ENCODE measurements around the gene SDK1. TPM values are rescaled to one million over a fixed set of nuclear protein-coding genes. Genes with fewer than 3 reads are reported as not detected.
"Not testable (repeated sequence)": the region's sequence is repeated elsewhere in the genome, so short reads cannot be mapped to it uniquely, and the experiment has no call there.

The SDK1 gene
- polyA plus RNA-seq, 10 donors = 1.9 to 6.0 (median 2.7) TPM

DNA sequence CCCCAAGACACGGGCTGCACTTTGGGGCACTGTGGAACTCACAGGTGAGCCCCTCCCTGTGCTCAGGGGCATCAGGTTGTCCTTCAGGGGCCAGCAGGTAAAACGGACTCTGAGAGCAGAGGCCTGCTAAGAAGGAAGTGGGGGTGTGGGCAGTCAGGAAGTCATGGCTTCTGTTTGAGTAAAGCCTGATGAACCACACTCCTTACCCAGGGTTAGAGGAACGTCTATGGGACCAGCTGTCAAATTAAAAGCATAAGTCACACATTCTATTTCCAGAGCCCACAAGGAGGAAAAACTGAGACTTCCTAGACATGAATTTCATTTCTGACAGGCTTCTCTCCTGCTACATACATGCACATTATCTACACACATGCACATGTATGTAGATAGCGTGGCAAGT, 616.4 kb downstream of the SDK1 start:
- no peak for DNase-seq

DNA sequence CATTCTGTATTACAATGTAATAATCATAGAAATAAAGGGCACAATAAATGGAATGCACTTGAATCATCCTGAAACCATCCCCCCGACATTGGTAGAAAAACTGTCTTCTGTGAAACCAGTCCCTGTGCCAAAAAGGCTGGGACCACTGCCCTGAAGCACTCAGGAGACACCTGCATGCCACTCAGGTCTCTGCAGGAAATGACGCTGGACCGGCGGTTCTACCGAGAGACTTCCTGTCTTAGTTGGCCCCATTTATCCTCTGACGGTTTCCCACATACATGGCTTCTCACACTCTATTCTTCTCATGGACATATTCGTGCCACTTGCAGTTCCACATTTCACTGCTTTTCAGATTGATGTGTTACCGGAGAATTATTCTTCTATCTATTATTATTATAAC, 617.5 kb downstream of the SDK1 start:
- no peak for DNase-seq

DNA sequence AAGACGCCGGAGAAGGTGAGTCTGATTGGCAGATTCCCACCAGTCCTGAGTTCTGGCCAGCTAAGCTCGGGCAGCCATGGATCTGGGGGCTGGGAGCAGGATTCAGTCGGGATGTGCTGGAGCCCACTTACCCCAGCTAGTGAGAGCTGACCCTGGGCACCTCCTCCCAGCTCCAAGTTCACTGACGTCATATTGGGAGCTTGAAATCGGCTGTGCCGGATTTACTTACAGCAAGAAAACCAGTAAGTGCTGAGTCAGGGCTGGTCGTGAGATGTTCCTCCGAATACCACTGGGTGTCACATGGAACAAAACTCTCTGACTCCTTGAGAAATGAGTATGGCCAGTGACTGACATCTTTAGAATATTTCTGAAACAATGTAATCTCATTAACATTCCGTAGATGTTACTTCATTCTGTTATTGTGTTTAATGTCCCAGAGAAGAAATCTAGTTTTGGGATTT, 621.2 kb downstream of the SDK1 start:
- DNase-seq = peak; percentile 57 to 84 (median 80)

DNA sequence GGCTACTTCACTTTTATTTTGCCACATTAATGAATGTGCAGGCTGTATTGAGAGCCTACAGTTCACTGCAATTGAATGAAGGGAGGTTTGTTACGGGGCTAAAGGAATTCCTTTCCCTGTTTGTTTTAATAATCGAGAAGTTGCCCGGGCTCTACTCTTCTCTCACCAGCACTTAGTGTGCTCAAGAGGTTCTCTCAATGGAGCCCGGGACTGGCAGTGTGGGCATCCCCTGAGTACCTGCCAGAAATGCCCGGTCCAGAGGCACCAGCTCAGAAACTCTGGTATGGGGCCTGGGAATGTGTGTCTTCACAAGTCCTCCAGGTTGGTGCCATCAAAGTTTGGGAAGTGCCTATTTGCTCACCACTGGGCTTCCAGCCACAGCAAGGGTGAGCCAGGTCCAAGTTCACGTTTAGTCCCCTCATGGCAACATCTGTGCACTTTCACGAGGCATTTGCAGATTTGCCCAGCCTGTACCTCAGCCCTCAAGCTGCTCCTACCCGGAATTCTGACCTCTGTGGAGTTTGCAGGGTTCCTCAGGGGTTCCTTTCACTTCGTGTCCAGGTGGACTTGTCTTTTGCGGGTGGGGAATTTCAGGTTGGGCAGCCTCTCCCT, 622.4 kb downstream of the SDK1 start:
- DNase-seq = no peak

DNA sequence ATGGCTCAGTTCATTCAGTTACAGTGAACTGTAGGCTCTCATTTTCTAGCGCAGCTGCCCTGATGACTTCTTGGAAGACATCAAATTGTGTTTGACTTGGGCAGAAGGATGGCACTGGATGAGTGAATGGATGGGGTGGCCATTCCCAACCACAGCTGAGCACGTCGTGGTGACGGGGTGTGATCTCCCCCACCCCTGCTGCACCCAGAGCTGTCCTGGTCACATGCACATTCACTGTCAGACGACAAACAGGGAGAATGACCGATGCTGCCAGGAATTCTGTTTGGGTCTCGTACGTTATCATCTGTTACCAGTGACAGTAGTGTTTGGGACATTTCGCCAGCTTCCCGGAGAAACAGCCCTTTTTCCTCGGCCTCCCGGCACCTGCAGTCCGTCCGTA, 623.2 kb downstream of the SDK1 start:
- DNase-seq = no peak

DNA sequence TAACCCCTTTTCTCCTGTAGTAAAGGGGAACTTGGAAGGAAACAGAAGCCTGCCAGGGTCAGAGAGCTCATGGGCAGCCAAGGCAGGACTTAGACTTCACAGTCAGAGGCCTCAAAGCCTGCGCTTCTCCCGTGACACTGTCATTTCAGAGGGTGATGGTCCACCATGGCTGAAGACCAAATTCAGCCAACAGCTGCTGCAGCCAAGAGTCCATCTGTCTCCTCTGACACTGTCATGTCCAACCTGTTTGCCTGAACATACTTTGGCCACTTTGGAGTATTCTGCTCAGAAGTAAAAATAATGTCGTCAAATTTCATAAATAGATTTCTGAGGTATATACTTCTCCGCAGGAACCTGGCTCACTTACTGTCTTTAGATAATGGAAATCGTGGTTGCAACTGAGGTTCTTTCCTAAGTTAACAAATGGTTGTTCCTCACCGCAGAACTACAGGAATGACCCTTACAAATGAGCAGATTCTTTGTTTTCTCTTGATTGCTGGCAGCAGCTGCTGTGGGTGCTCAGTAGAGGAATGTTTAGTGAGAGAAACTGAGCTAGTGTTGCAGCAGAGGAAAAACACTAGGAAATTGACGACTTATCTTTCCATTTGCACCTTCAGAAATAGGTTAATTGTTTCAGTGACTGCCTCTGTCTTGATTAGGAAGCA, 626.5 kb downstream of the SDK1 start:
- DNase-seq = peak; percentile 30 to 58 (median 50)

DNA sequence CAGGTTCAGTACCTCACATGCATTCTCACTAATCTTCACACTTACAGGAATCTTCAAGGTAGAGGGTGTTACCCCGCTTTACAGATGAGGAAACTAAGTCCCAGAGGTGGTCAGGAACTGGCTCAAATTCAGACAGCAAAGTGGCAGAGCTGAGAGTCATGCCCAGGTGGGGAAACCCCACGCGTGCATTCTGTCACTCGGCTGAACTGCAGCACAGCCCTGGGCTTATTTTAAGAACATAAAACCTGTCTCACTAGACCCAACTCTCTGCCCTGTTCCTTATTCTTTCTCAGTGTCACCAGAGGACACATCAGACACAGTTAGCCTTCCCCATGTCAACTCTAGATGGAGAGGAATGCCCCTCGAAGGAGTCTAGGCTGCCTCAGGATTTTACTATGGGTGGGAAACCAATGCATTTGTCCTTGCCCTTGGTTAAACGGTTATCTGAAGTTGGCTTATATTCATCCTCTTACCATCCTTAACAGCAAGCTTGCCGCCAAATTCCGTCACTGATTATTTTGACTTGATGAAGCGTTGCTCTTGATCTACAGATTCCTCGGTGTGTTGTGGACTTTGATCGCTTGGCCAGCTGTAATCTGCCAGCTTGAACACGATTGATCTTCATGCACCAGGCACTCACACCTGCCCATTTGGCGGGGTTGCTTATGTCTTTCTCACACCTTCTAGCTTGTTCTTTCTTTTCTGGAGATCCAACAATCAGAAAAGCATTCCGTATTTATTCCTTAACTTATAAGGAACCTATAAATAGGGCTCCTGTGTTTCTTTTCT, 627.9 kb downstream of the SDK1 start:
- no peak for DNase-seq

DNA sequence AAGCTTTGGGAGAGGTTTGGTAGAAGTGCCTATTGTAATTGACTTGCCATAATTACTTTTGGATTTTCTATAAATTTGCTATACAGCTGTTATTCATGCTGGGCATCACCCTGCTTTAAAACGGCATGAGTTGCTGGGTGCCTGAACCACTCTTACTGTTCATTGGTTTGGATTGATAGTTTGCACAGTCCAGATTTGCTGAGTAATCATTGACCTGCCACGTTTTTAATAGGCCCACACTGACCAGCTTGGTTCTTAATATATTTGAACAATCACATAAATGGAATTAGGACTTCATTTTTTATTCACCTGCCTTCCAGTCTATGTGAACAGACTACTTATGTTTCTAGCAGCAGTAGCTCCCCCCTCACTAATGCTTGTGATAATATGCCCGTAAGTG, 630.8 kb downstream of the SDK1 start:
- DNase-seq = no peak

DNA sequence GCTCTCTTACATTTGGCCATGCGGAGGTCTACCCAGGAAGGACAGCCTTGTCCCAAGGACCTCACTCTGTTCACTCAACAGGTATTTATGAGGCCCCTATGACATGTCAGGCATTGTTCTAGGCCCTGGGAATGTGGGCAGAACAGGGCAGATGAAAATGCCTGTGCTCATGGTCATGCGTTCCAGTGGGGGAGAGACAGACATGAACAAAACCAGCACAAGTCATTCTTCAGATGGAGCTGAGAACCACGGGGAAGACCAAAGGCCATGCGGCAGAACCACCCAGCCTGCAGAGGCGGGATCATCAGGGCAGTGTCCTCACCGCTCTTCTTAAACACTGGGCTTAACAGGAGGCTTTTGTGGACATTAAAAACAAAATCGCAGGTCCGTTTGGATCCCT, 636.1 kb downstream of the SDK1 start:
- DNase-seq = no peak

DNA sequence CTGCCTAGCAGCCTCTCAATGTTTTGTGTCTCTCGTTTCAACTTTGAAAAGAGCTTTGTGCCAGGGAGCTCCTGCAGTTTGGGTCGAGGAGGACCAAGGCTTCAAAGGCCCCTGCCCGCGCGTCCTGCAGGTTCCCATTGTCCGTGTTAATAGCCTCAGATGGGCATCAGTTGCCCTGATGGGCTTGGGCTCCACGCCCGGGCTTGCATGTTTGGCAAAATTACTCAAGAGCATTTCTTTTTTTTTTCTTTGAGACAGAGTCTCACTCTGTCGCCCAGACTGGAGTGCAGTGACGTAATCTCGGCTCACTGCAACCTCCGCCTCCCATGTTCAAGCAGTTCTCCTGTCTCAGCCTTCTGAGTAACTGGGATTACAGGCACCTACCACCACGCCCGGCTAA, 636.6 kb downstream of the SDK1 start:
- no peak for DNase-seq

DNA sequence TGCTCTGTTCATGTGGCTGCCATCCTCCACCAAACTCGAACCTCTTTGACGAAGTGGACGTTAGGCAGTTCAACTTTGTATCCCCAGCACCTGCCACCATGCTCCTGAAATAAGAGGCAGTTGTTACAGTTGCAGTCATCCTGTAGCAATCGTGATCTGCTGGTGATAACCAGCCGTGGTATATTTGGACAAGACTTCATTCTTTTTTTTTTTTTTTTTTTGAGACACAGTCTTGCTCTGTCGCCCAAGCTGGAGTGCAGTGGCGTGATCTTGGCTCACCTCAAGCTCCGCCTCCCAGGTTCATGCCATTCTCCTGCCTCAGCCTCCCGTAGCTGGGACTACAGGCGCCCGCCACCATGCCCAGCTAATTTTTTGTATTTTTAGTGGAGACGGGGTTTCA, 640.7 kb downstream of the SDK1 start:
- not testable (repeated sequence) for DNase-seq

DNA sequence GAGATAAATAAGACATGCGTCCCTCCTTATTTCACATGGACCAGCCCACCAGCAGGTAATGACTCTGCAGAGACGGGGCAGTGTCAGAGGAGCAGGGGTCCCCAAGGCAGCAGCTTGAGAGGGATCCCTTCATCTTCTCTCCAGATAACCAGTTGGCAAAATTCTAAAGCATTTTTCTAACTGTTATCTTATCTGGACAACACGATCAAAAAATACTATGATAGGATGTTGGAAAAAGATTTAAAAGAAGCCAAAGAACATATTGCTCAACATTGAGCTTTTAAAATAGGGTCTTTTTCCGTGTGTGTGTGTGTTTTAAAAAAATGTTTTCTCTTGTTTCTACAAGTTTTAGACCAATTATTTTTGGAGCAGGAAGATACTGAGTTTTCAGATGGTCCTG, 641.2 kb downstream of the SDK1 start:
- no peak for DNase-seq

DNA sequence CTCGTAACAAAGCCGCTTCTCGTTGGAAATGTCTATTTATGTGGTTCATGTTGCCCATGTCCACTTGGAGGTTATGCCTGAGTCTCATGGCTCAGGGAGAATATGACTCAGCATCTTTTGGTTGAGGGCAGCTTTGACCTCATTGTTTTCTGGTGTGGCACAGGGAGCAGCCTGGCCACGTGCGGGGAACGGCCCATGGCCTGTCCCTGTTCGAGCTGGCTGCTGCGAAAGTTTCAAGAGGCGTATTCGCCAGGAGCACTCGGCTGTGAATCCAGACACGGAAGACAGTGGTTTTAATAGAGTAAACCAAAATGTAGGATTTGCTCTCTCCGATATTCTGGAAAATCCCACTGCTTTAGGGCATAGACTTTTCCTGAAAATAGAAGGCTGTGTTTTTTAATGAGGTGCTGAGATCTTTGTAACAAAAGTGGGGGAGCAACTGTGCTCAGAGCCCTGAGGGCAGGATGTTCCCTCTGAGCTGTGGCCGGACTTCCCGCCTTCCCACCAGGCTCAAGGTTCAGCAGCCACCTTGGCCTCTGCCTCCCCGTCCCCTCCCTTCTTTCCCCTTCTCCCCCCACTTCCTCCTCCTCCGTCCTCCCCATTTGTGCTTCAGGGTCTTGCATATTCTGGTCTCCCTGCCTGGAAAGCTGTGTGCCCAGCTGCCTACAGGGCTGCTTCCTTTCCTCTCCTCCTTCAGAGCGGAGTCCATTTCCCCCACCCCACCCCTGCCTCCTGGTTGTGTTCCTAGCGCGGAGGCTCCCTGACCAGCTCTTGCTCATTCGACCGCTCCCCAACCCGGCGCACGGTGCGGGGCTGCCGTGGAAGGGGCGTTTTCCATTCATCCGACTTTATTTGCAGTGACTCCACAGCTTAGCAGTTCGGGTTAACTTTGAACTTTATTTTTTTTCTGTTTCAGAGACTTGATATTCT, 642.0 kb downstream of the SDK1 start:
- no peak for DNase-seq

DNA sequence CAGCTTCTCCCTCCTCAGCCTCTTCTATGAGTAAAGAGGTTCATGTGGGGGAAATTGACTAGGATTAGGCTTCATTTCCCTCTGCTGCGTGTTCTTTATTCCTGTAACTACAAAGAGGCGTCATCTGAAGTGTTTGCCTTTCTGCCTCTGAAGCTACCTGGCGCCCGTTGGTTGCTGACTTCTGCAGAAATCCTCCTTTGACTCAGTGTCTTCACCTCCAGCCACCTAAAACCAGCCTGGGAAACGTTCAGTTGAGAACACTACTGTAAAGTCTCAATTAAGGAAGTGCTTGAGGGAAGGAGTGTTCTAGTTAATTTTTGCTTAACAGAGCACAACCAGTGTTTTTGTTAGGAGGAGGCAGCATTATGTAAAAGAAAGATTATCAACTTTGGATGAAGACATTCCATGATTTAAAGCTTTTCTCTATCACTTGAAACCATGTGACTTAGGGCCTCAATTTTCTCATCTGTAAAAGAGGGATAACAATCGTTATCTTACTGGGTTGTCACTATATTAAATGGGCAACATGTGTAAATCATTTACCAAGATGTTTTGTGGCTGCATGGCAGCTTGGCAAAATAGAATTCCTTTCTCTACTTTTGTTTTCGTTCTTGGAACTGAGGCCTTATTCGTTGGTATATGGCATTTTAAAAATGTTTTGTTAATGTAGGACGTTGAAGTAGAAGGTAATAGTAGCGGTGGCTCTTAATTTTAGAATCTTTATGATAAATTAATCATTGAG, 642.9 kb downstream of the SDK1 start:
- DNase-seq = no peak

DNA sequence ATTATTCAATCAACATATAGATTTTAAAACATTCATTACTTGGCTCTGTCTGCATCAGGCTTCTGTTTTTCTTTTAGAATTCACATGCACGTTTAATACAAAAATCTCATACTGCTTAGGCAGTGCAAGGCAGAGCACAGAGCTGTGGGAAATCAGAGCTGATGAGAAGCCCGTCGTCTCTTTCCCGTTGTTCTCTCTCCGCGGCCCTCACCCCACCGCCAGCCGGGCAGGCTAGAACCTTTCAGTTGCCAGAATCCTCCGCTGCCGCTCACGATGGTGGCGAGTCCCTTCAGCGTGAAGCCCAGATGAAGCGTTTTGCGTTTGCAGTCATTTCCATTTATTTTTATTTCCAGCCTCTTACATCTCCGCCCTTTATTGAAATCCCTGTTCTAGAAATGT, 648.2 kb downstream of the SDK1 start:
- DNase-seq = peak in 1 of 3 donors; percentile 26

DNA sequence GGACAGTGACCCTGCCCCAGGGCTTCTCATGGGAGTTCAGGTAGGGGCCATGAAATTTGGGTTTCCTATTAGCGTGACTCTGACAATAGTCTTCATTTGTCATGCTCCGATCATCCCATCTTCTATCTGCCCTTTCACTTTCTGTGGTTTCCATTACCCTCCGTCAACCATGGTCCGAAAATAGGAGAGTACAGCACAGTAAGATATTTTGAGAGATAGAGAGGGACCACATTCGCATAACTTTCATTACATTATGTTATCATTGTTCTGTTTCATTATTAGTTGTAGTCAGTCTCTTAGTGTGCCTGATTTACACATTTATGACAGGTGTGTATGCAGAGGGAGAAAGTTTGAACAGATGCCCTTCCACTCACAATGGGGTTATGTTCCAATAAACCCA, 649.2 kb downstream of the SDK1 start:
- DNase-seq = no peak

DNA sequence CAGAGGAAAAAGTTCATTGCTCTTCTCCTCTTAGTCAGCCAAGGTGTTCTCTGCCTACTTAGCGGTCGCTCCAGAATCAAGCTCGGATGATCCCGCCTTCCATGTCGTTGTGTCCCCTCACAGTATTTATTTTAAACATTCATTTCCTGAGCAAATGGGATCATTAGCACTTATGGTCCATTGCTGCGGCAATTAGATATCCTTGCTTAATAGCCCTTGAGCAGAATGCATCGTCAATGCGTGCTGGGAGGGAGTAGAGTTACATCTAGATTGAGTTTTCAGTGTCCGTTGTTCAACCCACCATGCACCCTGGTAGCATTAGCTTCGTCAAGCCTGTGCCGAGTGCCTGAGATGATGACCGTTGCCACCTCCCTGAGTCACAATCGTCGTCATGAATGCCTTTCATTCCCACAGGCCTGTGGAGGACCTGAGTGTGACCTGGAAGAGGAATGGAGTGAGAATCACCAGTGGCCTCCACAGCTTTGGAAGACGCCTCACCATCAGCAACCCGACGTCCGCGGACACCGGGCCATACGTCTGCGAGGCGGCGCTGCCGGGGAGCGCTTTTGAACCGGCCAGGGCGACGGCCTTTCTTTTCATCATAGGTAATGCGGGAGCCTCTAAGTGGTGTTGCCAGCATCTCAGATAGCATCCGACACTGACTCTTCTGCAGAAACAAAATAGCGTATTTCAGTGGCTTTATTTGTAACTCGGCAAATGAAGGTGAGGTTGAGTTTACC, 650.4 kb downstream of the SDK1 start:
- no peak for DNase-seq

DNA sequence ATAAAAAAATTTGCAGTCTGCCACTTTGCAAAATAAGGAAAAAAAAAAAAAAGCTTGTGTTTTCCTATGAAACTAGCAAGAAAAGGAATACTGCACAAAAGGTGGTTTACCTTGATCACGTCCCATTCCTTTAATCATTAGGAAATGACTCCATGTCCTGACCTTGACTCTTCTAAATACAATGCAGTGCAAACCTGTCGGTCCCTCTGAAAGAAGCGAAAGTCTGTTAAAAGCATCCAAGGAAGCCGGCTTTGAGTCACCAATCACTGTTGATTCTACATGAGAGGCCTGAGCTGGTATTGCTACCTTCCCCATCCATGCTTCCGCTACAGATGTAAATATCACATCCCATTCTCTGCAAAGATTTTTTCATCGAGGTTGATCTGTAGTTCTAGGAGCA, 652.1 kb downstream of the SDK1 start:
- DNase-seq = no peak

DNA sequence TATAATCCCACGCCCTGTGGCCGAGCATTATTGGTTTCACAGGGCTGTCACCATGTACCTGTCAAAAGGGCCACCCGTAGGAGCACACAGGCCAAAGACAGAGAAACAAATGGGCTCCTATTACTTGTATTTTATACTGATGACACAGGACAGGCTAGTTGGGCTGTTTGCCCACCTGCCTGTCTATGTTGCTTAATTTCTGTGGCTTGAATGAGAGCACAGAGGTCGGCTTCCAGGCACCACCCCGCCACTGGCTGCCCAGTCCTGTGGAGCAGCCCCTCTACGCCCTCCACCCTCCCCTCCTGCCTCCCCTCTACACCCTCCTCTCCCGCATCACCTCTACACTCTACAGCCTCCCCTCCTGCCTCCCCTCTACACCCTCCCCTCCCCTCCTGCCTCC, 652.9 kb downstream of the SDK1 start:
- DNase-seq = no peak

DNA sequence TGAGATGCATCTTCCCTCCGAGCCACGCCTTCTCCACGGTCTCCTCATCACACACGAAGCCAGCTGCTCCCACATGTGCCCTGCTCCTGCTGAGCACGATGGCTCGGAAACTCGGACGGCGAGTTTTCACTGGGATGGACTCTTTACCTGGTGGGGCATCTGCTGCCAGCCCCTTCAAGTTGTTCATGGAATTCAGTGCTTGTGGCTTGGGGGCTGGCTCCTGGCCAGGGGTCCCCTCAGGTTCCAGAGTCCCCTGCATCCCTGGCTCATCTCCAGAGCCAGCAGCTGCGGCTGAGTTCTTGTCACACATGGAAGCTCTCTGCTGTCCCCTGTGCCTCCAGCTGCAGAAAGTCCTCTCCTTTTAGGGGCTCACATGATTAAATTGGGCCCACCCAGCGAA, 654.0 kb downstream of the SDK1 start:
- DNase-seq = peak; percentile 15 to 43 (median 28)

Measured in muscle of back (tissue), 11 donors.